HG03095 (cell line): ENCODE results near the gene OSGEP.
"Not testable (repeated sequence)": the region's sequence is repeated elsewhere in the genome, so short reads cannot be mapped to it uniquely, and the experiment has no call there.

ENCODE experiments used
- ATAC-seq: cut with Tn5 transposase; IDR thresholded peaks from one replicate; pipeline ENCODE4 v1.9.1; 2021; ENCODE audit warnings: moderate library complexity; ENCODE audit not compliant: unreplicated experiment

OSGEP gene

GRCh38 chr14:20469890-20470602 lies 15.4 kb upstream of the OSGEP start:
- peak; percentile 28 for ATAC-seq

DNA sequence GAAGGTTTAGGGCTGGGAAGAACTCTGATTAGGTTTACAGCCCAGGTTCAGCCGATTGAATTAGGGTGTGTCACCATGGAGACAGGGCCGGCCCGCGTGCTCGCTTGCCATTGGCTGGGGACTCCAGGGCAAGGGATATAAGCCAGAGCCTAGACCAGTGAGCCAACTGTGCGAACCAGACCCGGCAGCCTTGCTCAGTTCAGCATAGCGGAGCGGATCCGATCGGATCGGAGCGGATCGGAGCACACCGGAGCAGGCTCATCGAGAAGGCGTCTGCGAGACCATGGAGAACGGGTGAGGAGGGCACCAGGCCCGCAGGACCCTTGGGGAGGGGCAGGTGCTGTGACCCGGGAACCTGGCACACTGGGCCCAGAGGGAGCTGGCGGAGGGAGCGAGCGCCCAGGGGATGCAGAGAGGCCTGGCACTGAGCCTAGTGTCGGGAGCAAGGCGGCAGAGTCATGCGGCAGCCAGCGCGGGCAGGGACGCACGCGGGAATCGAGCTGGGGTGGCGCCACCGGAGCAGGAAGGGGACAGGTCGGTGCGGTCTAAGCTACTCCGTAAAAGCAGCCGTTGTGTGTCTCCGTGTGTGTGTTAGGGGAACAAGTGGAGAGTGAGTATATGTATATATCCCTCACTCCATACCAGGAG lies 14.8 kb upstream of the OSGEP start, which contains the start of gene PNP:
Gene PNP (plus strand): TSS at position 165 of the 648 bp plus-strand sequence. CDS start 119 bp downstream, at position 284.
- ATAC-seq: peak; percentile 91

DNA sequence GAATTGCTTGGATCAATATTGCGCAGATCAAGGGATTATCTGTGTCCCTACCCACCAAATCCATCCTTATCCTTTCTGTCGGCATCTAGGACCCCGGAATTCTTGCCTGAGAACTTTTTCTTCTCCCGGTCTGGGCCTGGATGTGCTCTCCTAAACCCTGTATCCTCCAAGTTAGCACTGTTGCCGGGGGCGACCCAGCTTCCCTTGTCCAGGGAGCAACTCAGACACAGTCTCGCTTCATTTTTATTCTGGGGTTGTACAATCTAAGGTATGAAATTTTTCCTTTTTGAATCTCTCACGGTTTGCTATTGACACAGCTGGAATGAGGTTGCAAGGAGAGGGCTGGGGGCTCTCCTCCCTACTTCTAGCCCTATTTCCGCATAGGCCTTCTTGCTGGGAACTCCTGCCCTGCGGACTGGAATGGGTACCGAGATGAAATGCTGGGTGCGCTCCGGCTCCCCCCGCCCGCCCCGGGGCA lies 14.2 kb upstream of the OSGEP start:
- ATAC-seq: no peak

GRCh38 chr14:20461225-20462141 lies 6.9 kb upstream of the OSGEP start, which contains the start of gene PIP4P1:
Gene PIP4P1 (minus strand): TSS chr14:20461434. CDS start chr14:20461325, 109 bp downstream.
- peak; percentile 92 for ATAC-seq

GRCh38 chr14:20460458-20461224 lies 6.0 kb upstream of the OSGEP start:
- no peak for ATAC-seq

GRCh38 chr14:20458031-20458789 lies 3.6 kb upstream of the OSGEP start:
- no peak for ATAC-seq

DNA sequence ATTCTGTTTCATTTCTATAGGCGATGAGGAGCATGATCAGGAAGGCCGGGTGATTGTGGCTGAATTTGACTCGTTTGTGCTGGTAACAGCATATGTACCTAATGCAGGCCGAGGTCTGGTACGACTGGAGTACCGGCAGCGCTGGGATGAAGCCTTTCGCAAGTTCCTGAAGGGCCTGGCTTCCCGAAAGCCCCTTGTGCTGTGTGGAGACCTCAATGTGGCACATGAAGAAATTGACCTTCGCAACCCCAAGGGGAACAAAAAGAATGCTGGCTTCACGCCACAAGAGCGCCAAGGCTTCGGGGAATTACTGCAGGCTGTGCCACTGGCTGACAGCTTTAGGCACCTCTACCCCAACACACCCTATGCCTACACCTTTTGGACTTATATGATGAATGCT lies 2.4 kb upstream of the OSGEP start:
- no peak for ATAC-seq

- ATAC-seq: peak; percentile 29
Measured at GRCh38 chr14:20455355-20456300, 1.0 kb upstream of the OSGEP start.

DNA sequence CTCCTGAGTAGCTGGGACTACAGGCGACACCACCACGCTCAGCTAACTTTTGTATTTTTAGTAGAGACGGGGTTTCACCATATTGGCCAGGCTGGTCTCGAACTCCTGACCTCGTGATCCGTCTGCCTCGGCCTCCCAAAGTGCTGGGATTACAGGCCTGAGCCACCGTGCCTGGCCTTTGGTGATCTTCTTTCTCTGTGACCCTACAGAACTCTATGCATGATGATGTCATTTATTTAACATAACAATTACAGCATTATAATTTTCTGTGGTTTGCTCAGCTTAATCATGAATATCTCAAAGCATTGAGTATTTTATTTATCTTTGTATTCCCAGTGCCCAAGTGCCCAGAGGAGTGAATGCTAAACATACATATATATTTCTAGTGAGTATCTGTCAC lies 1.8 kb downstream of the OSGEP start:
- not testable (repeated sequence) for ATAC-seq

DNA sequence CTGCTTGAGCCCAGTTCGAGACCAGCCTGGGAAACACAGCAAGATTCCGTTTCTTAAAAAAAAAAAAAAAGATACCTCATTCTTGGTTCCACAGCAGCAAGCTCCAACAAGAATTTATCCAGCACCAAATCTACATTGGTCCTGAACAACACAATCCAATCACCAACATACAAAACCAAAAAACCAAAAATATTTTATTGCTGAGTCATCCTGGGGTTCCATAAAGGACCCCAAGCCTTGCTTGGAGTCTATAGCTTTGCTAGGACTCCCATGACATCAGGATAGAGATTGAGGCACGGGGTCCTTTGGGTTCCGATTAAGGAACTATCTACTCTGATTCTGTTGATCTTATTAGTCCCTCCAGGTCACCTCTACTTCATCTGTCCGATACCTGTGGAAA lies 7.7 kb downstream of the OSGEP start:
- no peak for ATAC-seq

DNA sequence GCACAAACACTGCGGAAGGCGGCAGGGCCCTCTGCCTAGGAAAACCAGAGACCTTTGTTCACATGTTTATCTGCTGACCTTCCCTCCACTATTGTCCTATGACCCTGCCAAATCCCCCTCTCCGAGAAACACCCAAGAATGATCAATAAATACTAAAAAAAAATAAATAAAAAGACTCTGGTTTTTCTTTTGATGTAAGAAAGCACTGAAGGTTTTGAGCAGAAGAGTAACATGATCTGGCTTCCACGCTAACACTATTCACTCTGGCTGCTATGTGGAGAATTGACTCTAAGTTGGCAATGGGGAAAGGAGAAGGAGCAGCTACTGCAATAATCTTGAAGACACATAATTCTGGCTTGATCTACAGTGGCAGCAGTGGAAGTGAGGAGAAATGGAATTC lies 11.0 kb downstream of the OSGEP start:
- ATAC-seq: not testable (repeated sequence)

- ATAC-seq: no peak
Measured at GRCh38 chr14:20441461-20441860, 13.2 kb downstream of the OSGEP start.

- no peak for ATAC-seq
Measured at GRCh38 chr14:20440882-20441281, 13.7 kb downstream of the OSGEP start.

DNA sequence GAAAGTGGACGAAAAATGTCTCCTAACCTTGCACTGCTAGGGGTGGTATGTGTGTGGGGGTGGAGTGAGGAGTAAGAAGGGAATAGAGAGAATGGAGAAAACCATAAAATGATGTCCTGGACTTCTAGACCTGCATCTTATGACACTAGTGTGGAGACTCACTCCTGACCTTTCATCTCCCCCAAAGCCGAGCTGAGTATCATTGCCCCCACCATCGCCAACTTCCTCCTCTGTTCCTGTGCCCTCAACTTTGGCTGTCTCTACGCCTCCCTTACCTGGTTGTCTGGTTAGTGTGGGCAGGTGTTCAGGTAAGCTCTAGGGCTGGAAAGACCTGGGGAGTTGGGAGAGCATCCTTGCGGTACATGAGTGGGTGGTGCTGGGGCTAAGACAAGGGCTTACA lies 14.1 kb downstream of the OSGEP start:
- ATAC-seq: no peak

DNA sequence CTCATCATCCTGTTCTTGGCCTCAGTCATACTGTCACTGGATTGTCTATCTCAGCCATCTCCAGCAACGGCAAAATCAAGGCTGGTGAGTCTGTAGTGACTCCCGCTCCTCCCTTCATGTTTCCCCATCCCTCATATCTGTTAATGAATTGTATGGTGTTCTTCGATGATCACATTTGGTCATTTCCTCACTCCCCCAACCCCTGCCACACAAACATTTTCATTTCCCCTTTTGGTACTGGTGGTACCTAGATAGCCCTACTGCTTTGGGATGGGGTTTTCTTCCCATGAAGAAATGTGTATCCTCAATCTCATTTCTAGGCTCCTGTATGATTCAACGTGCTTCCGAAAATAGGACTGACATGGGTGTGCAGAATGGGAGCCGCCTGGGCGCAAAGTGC lies 15.9 kb downstream of the OSGEP start:
- no peak for ATAC-seq

DNA sequence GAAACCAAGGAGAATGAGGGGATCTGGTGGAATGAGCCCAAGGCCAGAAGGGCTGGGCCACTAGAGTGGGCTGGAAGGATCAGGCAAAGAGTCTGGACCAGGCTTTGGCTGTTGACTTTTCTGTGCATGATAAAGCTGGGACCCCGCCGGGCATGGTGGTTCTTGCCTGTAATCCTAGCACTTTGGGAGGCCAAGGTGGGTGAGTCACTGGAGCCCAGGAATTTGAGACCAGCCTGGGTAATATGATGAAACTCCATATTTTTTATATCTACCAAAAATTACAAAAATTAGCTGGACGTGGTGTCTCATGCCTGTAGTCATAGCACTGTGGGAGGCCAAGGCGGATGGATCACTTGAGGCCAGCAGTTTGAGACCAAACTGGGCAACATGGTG lies 18.3 kb downstream of the OSGEP start:
- ATAC-seq: no peak

DNA sequence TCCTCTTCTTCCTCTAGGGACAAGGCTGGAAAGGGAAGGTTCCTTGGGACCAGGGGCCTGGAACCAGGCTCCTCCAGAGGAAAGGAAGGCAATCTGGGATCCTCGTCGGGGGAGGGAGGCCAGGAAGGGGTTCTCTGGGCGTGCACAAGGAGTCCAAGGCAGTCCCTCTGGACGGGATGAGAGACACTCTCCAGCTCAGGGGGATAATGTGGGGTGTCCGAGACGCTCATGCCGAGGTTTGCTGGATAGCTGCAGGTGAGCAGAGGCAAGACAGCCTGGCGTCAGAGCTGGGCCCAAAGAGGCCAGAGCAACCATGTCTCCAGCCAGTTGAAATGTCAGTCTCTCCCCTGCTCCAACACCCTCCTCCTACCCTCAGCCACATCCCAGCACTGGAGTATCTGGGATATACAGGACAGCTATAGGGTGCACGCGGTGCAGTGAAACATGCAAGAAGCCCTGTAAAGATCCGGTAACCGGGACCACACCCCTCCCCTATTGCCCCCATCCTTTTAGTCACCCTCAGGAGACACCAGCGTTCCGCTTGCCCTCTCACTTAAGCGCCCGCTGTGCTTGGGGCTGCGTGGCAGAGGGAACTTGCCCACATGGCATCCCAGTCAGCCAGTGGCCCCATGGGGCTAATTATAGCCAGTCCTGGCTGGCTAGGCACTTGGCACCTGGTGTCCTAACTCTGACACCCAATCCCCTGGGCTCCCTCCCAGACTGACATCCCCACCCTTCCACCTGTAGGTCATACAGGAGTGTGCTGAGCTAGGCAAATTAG lies 18.8 kb downstream of the OSGEP start, which contains the start of gene KLHL33:
Gene KLHL33 (minus strand): TSS at position 585 of the 781 bp plus-strand sequence. CDS start 355 bp downstream, at position 230.
- ATAC-seq: no peak
